AG04450 (cell line): ENCODE results near the gene GANC. TPM values are rescaled to one million over a fixed set of nuclear protein-coding genes. Genes with fewer than 3 reads are reported as not detected.

Experiments used
- CTCF ChIA-PET: fragments of 300-600, 350-600 bp; formaldehyde crosslinking; extraction: SDS; loops from one replicate; lab custom pipeline; 2022; ENCODE audit warnings: antibody characterized with exemption, inconsistent platforms; lab: Charles Lee
- POLR2A ChIA-PET: fragments of 350-600 bp; formaldehyde crosslinking; extraction: SDS; loops from one replicate; lab custom pipeline; 2021; ENCODE audit warnings: antibody characterized with exemption, inconsistent platforms; lab: Yijun Ruan, JAX
- DNase-seq: peaks from one replicate; pipeline ENCODE4 v3.0.0-alpha.2; 2011; ENCODE audit warnings: low read depth, low spot score
- H3K27ac ChIP-seq: one replicate; pipeline ENCODE4 v1.5.1; 2012; ENCODE audit warnings: low read depth, low read length, control low read depth
- H3K27me3 ChIP-seq: one replicate; pipeline ENCODE4 v1.6.0; 2012; ENCODE audit warnings: low read length; ENCODE audit not compliant: control insufficient read depth, insufficient read depth
- H3K4me3 ChIP-seq: 2 replicates; pipeline ENCODE4 v1.5.1; 2011; ENCODE audit warnings: mild to moderate bottlenecking, low read depth, low read length, control low read depth
- H3K9me3 ChIP-seq: 2 replicates; pipeline ENCODE4 v1.5.1; 2012; ENCODE audit warnings: low read length; ENCODE audit not compliant: control insufficient read depth, insufficient read depth
- CTCF ChIP-seq: IDR thresholded peaks from 2 replicates; pipeline ENCODE4 v1.5.1; 2011; ENCODE audit warnings: low read depth, low read length, control low read depth, inconsistent platforms
- polyA plus RNA-seq: library from polyadenylated mRNA; depleted of rRNA; stranded (reverse); fragments of >200 nt; gene quantifications from 2 replicates; pipeline ENCODE4 v1.2.3, GENCODE V29; 2011

Gene GANC
- polyA plus RNA-seq, 1 experiment = 16.5 TPM

- no peak overlapping the region for H3K27ac ChIP-seq
- POLR2A ChIA-PET = no interaction called here
- no peak for DNase-seq
- H3K27me3 ChIP-seq = no peaks in the 10 kb centered on the region
- H3K4me3 ChIP-seq = no peak overlapping the region
- CTCF ChIA-PET = no interaction called here
- H3K9me3 ChIP-seq = no peaks in the 10 kb centered on the region
- no peak for TF ChIP-seq CTCF
These were observed 6.3 kb downstream of the GANC start for GRCh38 chr15:42279234-42279723.

- no peak for TF ChIP-seq CTCF
- ChIA-PET POLR2A (interaction anchor here (0.7 to 0.9 kb wide), 2 partner anchors 9 to 217 kb away, joined by 3 read pairs; partner anchors contain the start of genes GANC and TMEM87A), CTCF (interaction anchor here (0.7 kb wide), 1 partner anchor 9 kb away, joined by 3 read pairs; no protein-coding TSS in a partner anchor)
- no peak for DNase-seq
- H3K4me3 ChIP-seq = no peak overlapping the region
- no peak overlapping the region for H3K27ac ChIP-seq
- H3K27me3 ChIP-seq = no peaks in the 10 kb centered on the region
- no peaks in the 10 kb centered on the region for H3K9me3 ChIP-seq
These were observed 9.3 kb downstream of the GANC start for GRCh38 chr15:42282344-42282743.

DNA sequence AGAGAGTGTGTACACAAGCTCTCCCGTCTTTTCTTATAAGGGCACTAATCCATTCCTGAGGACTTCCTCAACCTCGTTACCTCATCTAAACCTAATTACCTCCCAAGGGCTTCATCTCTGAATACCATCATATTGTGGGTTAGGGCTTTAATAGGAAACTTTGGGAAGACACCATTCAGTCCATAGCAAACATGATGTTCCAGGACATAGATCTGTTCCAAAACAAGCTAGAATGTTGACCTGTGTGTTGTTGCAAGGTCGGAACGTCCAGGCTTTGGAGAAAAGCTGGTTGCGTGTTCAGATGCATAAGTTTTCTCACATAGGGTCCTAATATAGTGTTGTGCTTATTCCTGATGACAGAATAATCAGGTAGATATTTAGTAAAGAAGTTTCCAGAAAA, 9.9 kb downstream of the GANC start:
- Histone ChIP-seq H3K4me3 (no peak overlapping the region), H3K27ac (no peak overlapping the region), H3K27me3 (no peaks in the 10 kb centered on the region), H3K9me3 (no peaks in the 10 kb centered on the region)
- ChIA-PET POLR2A (no interaction called here), CTCF (no interaction called here)
- no peak for TF ChIP-seq CTCF
- no peak for DNase-seq

DNA sequence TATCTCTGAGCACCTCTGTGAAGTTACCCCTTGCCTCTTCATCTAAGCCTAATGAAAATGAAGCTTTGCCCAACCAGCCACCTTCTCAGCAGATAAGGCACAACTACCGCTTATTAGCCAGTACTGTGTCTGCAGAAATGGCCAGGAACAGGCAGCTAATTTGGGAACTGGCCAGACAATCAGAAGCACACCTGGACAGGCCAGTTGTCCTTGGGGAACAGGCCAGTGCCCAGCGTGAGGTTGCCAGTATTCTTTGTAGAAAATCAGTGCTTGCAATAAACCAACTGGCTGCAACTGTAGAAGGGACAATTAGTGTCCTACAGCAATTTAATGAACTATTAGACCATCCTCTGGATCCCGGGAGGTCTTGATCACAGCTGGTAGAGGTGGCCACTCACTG, 10.7 kb downstream of the GANC start:
- Histone ChIP-seq H3K27ac (no peak overlapping the region), H3K4me3 (no peak overlapping the region), H3K9me3 (no peaks in the 10 kb centered on the region), H3K27me3 (no peaks in the 10 kb centered on the region)
- no peak for DNase-seq
- CTCF ChIA-PET = no interaction called here
- TF ChIP-seq CTCF = no peak
- POLR2A ChIA-PET = interaction anchor here (0.6 to 0.9 kb wide), 2 partner anchors 10 to 131 kb away, joined by 3 to 4 read pairs; partner anchors contain the start of genes GANC and TMEM87A

DNA sequence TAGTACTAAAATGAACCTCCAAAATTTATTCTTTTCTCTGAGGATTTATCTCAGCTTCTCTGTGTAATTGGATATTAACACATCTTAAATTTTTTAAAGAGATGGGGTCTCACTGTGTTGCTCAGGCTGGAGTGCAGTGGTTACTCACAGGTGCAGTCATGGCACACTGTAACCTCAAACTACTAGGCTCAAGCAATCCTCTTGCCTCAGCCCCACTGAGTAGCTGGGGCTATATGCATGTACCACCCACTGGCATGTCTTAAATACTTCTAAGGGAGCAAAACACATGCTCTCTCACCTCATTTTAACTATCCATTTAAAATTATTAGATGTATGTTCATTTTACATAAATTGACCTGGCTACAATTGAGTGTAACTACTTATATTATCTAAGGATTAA, 11.6 kb downstream of the GANC start:
- Histone ChIP-seq H3K9me3 (no peaks in the 10 kb centered on the region), H3K4me3 (no peak overlapping the region), H3K27me3 (no peaks in the 10 kb centered on the region), H3K27ac (no peak overlapping the region)
- ChIA-PET CTCF (no interaction called here), POLR2A (interaction anchor here (0.9 kb wide), 1 partner anchor 11 kb away, joined by 3 read pairs; the partner anchor contains the start of genes GANC and TMEM87A)
- TF ChIP-seq CTCF = no peak
- DNase-seq = no peak
